K562 treated with DMSO at 1 percent for 4 hours (cell line): ENCODE measurements around the gene TBC1D21. TPM values are rescaled to one million over a fixed set of nuclear protein-coding genes. Genes with fewer than 3 reads are reported as not detected.

Experiments used
- total RNA-seq: library from RNA; unstranded; fragments of 300-600 nt; gene quantifications from 2 replicates; pipeline ENCODE4 v1.2.3, GENCODE V29; 2022; ENCODE audit not compliant: insufficient read depth

Gene TBC1D21
- not detected in 2 replicates for total RNA-seq

GRCh38 chr15:73873456-73873855 is at the start of gene TBC1D21:
TBC1D21 (plus strand) TSS chr15:73873564; CDS start chr15:73873710, 146 bp downstream.

GRCh38 chr15:73926219-73927002 is 53.0 kb downstream of the TBC1D21 start, which contains the start of gene LOXL1:
LOXL1 (plus strand) TSS chr15:73926462; CDS start chr15:73926784, 322 bp downstream.

Other genes starting within 250 kb of the TBC1D21 start
- 34.6 and 43.7 TPM in 2 replicates for gene NPTN, start 240.2 kb upstream of the TBC1D21 start, total RNA-seq
- gene CD276, start 189.2 kb upstream of the TBC1D21 start, total RNA-seq: 5.0 and 6.5 TPM in 2 replicates
- not detected in 2 replicates for gene INSYN1, start 120.2 kb upstream of the TBC1D21 start, total RNA-seq
- gene LOXL1, start 52.9 kb downstream of the TBC1D21 start, total RNA-seq: not detected in 2 replicates
- gene STOML1, start 118.7 kb downstream of the TBC1D21 start, total RNA-seq: 5.5 and 6.0 TPM in 2 replicates
- gene PML, start 121.2 kb downstream of the TBC1D21 start, total RNA-seq: 31.2 and 36.4 TPM in 2 replicates
- gene GOLGA6A, start 209.0 kb downstream of the TBC1D21 start, total RNA-seq: 0.18 TPM in 1 of 2 replicates, not detected in the other